PC-9 (cell line): ENCODE data around the gene UPK1B. TPM values are rescaled to one million over a fixed set of nuclear protein-coding genes. Genes with fewer than 3 reads are reported as not detected.
"Not testable (repeated sequence)": the region's sequence is repeated elsewhere in the genome, so short reads cannot be mapped to it uniquely, and the experiment has no call there.

Experiments used
- BruUV-seq: library from RNA; stranded (reverse); fragments of 400-500 nt; replicated peaks from 2 replicates; lab custom pipeline; 2021; lab: Mats Ljungman, UMichigan
- CTCF ChIA-PET: fragments of 300-600 bp; sonication (Branson Sonifier 250); formaldehyde crosslinking; loops from one replicate; lab custom pipeline; 2022; ENCODE audit warnings: antibody characterized with exemption; lab: Charles Lee
- POLR2A ChIA-PET: fragments of 300-600 bp; sonication (Branson Sonifier 250); formaldehyde crosslinking; loops from one replicate; lab custom pipeline; 2022; ENCODE audit warnings: antibody characterized with exemption; ENCODE audit not compliant: unreplicated experiment; lab: Charles Lee
- DNase-seq, 2 experiments: peaks; one replicate each; pipeline versions ENCODE4 v3.0.0 to v3.0.0-alpha.2; 2015 to 2022; ENCODE audit warnings: mixed read lengths in 1 of 2
- H2AFZ ChIP-seq: fragments of 200-600 bp; sonication (generic); 2 replicates; pipeline ENCODE4 v1.8.1; 2017; ENCODE audit warnings: antibody characterized with exemption
- H3F3A ChIP-seq: fragments of 200-600 bp; sonication (generic); 2 replicates; pipeline ENCODE4 v1.8.1; 2017; ENCODE audit warnings: antibody characterized with exemption, mild to moderate bottlenecking, low read depth; ENCODE audit not compliant: insufficient read depth
- H3K27ac ChIP-seq: fragments of 200-600 bp; sonication (generic); 2 replicates; pipeline ENCODE4 v1.6.1; 2016; ENCODE audit warnings: mixed run types
- H3K27me3 ChIP-seq: fragments of 200-600 bp; sonication (generic); 2 replicates; pipeline ENCODE4 v1.6.1; 2016; ENCODE audit warnings: low read depth, mixed run types; ENCODE audit not compliant: insufficient read depth
- H3K36me3 ChIP-seq: fragments of 200-600 bp; sonication (generic); 2 replicates; pipeline ENCODE4 v1.6.1; 2016; ENCODE audit warnings: low read depth, mixed run types
- H3K4me1 ChIP-seq: fragments of 200-600 bp; sonication (generic); replicated peaks from 2 replicates; pipeline ENCODE4 v1.6.1; 2016; ENCODE audit warnings: mixed run types; ENCODE audit not compliant: insufficient read depth
- H3K4me2 ChIP-seq: fragments of 200-600 bp; sonication (generic); 2 replicates; pipeline ENCODE4 v1.6.1; 2017; ENCODE audit warnings: mixed run types
- H3K4me3 ChIP-seq: fragments of 200-600 bp; sonication (generic); 2 replicates; pipeline ENCODE4 v1.6.1; 2016; ENCODE audit warnings: mixed run types
- H3K79me2 ChIP-seq: fragments of 200-600 bp; sonication (generic); 2 replicates; pipeline ENCODE4 v1.6.1; 2017; ENCODE audit warnings: low read depth, mixed run types
- H3K9me2 ChIP-seq: fragments of 200-600 bp; sonication (generic); 2 replicates; pipeline ENCODE4 v1.8.1; 2017; ENCODE audit warnings: mild to moderate bottlenecking; ENCODE audit not compliant: insufficient read depth
- H3K9me3 ChIP-seq: fragments of 200-600 bp; sonication (generic); 2 replicates; pipeline ENCODE4 v1.8.1; 2016; ENCODE audit warnings: low read depth; ENCODE audit not compliant: insufficient read depth
- H4K20me1 ChIP-seq: fragments of 200-600 bp; sonication (generic); 2 replicates; pipeline ENCODE4 v1.8.1; 2017; ENCODE audit not compliant: insufficient read depth
- CTCF ChIP-seq: fragments of 200-600 bp; sonication (generic); conservative IDR thresholded peaks from 2 replicates; pipeline ENCODE4 v1.6.1; 2017; ENCODE audit warnings: mixed run types, antibody characterized with exemption, mild to moderate bottlenecking, moderate library complexity
- EZH2 ChIP-seq: fragments of 200-600 bp; sonication (generic); IDR thresholded peaks from 2 replicates; pipeline ENCODE4 v1.8.0; 2017; ENCODE audit warnings: antibody characterized with exemption, low read depth
- intact Hi-C: fragments of 100-400 bp; cut with micrococcal nuclease; formaldehyde crosslinking; loops from one replicate; pipeline ENCODE4 v1.10.0; 2022; ENCODE audit not compliant: unreplicated experiment
- total RNA-seq: library from RNA; stranded (reverse); gene quantifications from 2 replicates; pipeline ENCODE4 v1.2.3, GENCODE V29; 2021

The UPK1B gene
- total RNA-seq, 1 experiment from 2014 or later, result not detected

- H3K27ac ChIP-seq, DNase-seq, H3K4me2 ChIP-seq, H3K4me3 ChIP-seq, H3K9me3 ChIP-seq, H3K36me3 ChIP-seq, BruUV-seq, H3K27me3 ChIP-seq, H3F3A ChIP-seq, H3K9me2 ChIP-seq, H4K20me1 ChIP-seq, H2AFZ ChIP-seq: not testable (repeated sequence)
- ChIA-PET CTCF (interaction anchor here (0.7 kb wide), 1 partner anchor 65 kb away, joined by 9 read pairs; no protein-coding TSS in a partner anchor), POLR2A (interaction anchor here (0.6 kb wide), 2 partner anchors 14 to 1353 kb away, joined by 3 read pairs; partner anchors contain the start of gene NDUFB4)
- peaks cover 22% of the 10 kb centered on the region for H3K79me2 ChIP-seq
- H3K4me1 ChIP-seq, result peaks cover 14% of the 10 kb centered on the region
- intact Hi-C loops, result loop anchor here (5.0 to 10.0 kb wide), 2 partner anchors 142 to 254 kb away; partner anchors contain the start of gene TIMMDC1
Measured at GRCh38 chr3:119243058-119243529, 69.7 kb downstream of the UPK1B start.

- no peak overlapping the region for H3K27ac ChIP-seq
- peaks cover 11% of the 10 kb centered on the region for H3K4me1 ChIP-seq
- H4K20me1 ChIP-seq, result no peaks in the 10 kb centered on the region
- no peak overlapping the region for H3K4me2 ChIP-seq
- no peaks in the 10 kb centered on the region for H3K36me3 ChIP-seq
- no peaks in the 10 kb centered on the region for H3K9me2 ChIP-seq
- TF ChIP-seq CTCF (no peak), EZH2 (no peak)
- ChIA-PET POLR2A (interaction anchor here (0.6 kb wide), 2 partner anchors 13 to 1352 kb away, joined by 3 read pairs; partner anchors contain the start of gene NDUFB4), CTCF (interaction anchor here (0.7 kb wide), 2 partner anchors 51 to 64 kb away, joined by 3 to 9 read pairs; no protein-coding TSS in a partner anchor)
- H3F3A ChIP-seq, result peaks cover 8% of the 10 kb centered on the region
- no peak overlapping the region for H2AFZ ChIP-seq
- H3K4me3 ChIP-seq, result no peak overlapping the region
- peaks cover 16% of the 10 kb centered on the region for H3K79me2 ChIP-seq
- no TSS peak for BruUV-seq
- DNase-seq, result no peak
- peaks cover 7% of the 10 kb centered on the region; the same call in 1 of the 2 replicates for H3K9me3 ChIP-seq
- H3K27me3 ChIP-seq, result no peaks in the 10 kb centered on the region
- intact Hi-C loops, result loop anchor here (5.0 to 10.0 kb wide), 2 partner anchors 141 to 254 kb away; partner anchors contain the start of gene TIMMDC1
Measured at GRCh38 chr3:119243712-119244111, 70.3 kb downstream of the UPK1B start.

- CTCF ChIA-PET, result no interaction called here
- Histone ChIP-seq H4K20me1 (no peaks in the 10 kb centered on the region), H3K4me2 (no peak overlapping the region), H3K4me3 (no peak overlapping the region), H3K4me1 (no peaks in the 10 kb centered on the region; the same call in 1 of the 2 replicates), H3K79me2 (no peaks in the 10 kb centered on the region), H2AFZ (no peak overlapping the region), H3F3A (peaks cover 8% of the 10 kb centered on the region), H3K27me3 (no peaks in the 10 kb centered on the region), H3K9me2 (no peaks in the 10 kb centered on the region), H3K27ac (no peak overlapping the region), H3K36me3 (no peaks in the 10 kb centered on the region), H3K9me3 (peaks cover 7% of the 10 kb centered on the region; the same call in 1 of the 2 replicates)
- TF ChIP-seq CTCF (no peak), EZH2 (no peak)
- POLR2A ChIA-PET, result interaction anchor here (0.6 kb wide), 1 partner anchor 13 kb away, joined by 9 read pairs; no protein-coding TSS in a partner anchor
- peak in 1 of 2 experiments; percentile 14 for DNase-seq
- intact Hi-C loops, result loop anchor here (10.0 kb wide), 1 partner anchor 139 kb away; no protein-coding TSS in a partner anchor
- no TSS peak for BruUV-seq
Measured at GRCh38 chr3:119245778-119246177, 72.4 kb downstream of the UPK1B start.

Other genes with a start within 250 kb of the UPK1B start
- not detected in 2 replicates for gene IGSF11, start 138.8 kb upstream of the UPK1B start, total RNA-seq
- not detected in 2 replicates for gene TEX55, start 27.4 kb upstream of the UPK1B start, total RNA-seq
- gene B4GALT4, start 67.3 kb downstream of the UPK1B start, total RNA-seq, result 21.8 and 32.9 TPM in 2 replicates
- 0.48 and 0.58 TPM in 2 replicates for gene ARHGAP31, start 120.8 kb downstream of the UPK1B start, total RNA-seq